Keratinocyte (primary cell): ENCODE data around the gene NF1.

Experiments used
- CTCF ChIP-seq, 3 experiments: IDR thresholded peaks in 1 of 3; conservative IDR thresholded peaks in 1 of 3; optimal IDR thresholded peaks in 1 of 3; 2 replicates in 2 of 3; 3 replicates in 1 of 3; pipeline versions ENCODE3 to v1.5.1; 2011; ENCODE audit warnings: low read length in 3 of 3, mild to moderate bottlenecking in 3 of 3, moderate library complexity in 2 of 3, control low read depth in 1 of 3, inconsistent platforms in 1 of 3; ENCODE audit not compliant: insufficient read depth in 2 of 3; ENCODE audit errors: extremely low read depth in 1 of 3
- EZH2 ChIP-seq: IDR thresholded peaks from one replicate; pipeline ENCODE4 v1.6.1; 2012; ENCODE audit warnings: inconsistent platforms, mild to moderate bottlenecking, low read length, moderate library complexity

- TF ChIP-seq CTCF (optimal IDR thresholded peaks at IDR 0.05 in 1 of 3, IDR thresholded peaks at IDR 0.05 in 1 of 3, conservative IDR thresholded peaks at IDR 0.05 in 1 of 3; ENCODE audit: extremely low read depth in 1 of 3, insufficient read depth in 2 of 3, low read length in 3 of 3) (peak in 1 of 3 experiments; percentile 3), EZH2 (no peak)
Observed at GRCh38 chr17:31415004-31415454, 320.3 kb downstream of the NF1 start.
